Activated naive CD8-positive, alpha-beta T cell treated with anti-CD3 and anti-CD28 coated beads for 36 hours (primary cell): Measurements from ENCODE around the gene OLFM3. TPM values are rescaled to one million over a fixed set of nuclear protein-coding genes. Genes with fewer than 3 reads are reported as not detected.

Source experiments
- DNase-seq: peaks from one replicate; pipeline ENCODE4 v3.0.0; 2021
- H3K27ac Mint-ChIP-seq: one replicate; pipeline ENCODE4 v1.8.0; 2022; ENCODE audit warnings: mild to moderate bottlenecking, moderate library complexity, mixed read lengths
- H3K27me3 Mint-ChIP-seq: one replicate; pipeline ENCODE4 v1.8.0; 2022; ENCODE audit warnings: mild to moderate bottlenecking, mixed read lengths
- H3K36me3 Mint-ChIP-seq: one replicate; pipeline ENCODE4 v1.8.0; 2021; ENCODE audit warnings: mild to moderate bottlenecking, mixed read lengths
- H3K4me1 Mint-ChIP-seq: one replicate; pipeline ENCODE4 v1.8.0; 2021; ENCODE audit warnings: mixed read lengths
- H3K4me3 Mint-ChIP-seq: one replicate; pipeline ENCODE4 v1.8.0; 2022; ENCODE audit warnings: mild to moderate bottlenecking, moderate library complexity, mixed read lengths
- H3K9me3 Mint-ChIP-seq: one replicate; pipeline ENCODE4 v1.8.0; 2022; ENCODE audit warnings: mixed read lengths
- total RNA-seq, 2 experiments: library from RNA; stranded (reverse); gene quantifications; one replicate each; pipeline ENCODE4 v1.2.3, GENCODE V29; 2021

Gene OLFM3
- total RNA-seq, 2 experiments from 2014 or later = not detected

GRCh38 chr1:101915597-101915996, 81.1 kb downstream of the OLFM3 start:
- no peak overlapping the region for H3K27ac Mint-ChIP-seq

GRCh38 chr1:101914473-101915242, 82.1 kb downstream of the OLFM3 start:
- Mint-ChIP-seq H3K36me3 (no peaks in the 10 kb centered on the region), H3K27me3 (peaks cover 3% of the 10 kb centered on the region), H3K27ac (no peak overlapping the region), H3K4me1 (no peaks in the 10 kb centered on the region), H3K9me3 (no peaks in the 10 kb centered on the region), H3K4me3 (no peak overlapping the region)
- no peak for DNase-seq

More at GRCh38 chr1:101915597-101915996, 81.1 kb downstream of the OLFM3 start:
- Mint-ChIP-seq H3K36me3 (no peaks in the 10 kb centered on the region), H3K4me1 (no peaks in the 10 kb centered on the region), H3K4me3 (no peak overlapping the region), H3K9me3 (no peaks in the 10 kb centered on the region), H3K27me3 (peaks cover 3% of the 10 kb centered on the region)
- no peak for DNase-seq

GRCh38 chr1:101911894-101912293, 84.8 kb downstream of the OLFM3 start:
- H3K4me1 Mint-ChIP-seq = no peaks in the 10 kb centered on the region
- no peak overlapping the region for H3K27ac Mint-ChIP-seq
- no peak overlapping the region for H3K4me3 Mint-ChIP-seq
- H3K9me3 Mint-ChIP-seq = no peaks in the 10 kb centered on the region
- H3K27me3 Mint-ChIP-seq = peaks cover 3% of the 10 kb centered on the region
- no peak for DNase-seq
- no peaks in the 10 kb centered on the region for H3K36me3 Mint-ChIP-seq

- Mint-ChIP-seq H3K36me3 (no peaks in the 10 kb centered on the region), H3K27me3 (peaks cover 3% of the 10 kb centered on the region), H3K27ac (no peak overlapping the region), H3K4me3 (no peak overlapping the region), H3K9me3 (no peaks in the 10 kb centered on the region), H3K4me1 (no peaks in the 10 kb centered on the region)
- DNase-seq = no peak
Observed at GRCh38 chr1:101908980-101909379, 87.7 kb downstream of the OLFM3 start.

- no peak for DNase-seq
- Mint-ChIP-seq H3K27ac (no peak overlapping the region), H3K4me1 (no peaks in the 10 kb centered on the region), H3K27me3 (no peaks in the 10 kb centered on the region), H3K9me3 (no peaks in the 10 kb centered on the region), H3K36me3 (no peaks in the 10 kb centered on the region), H3K4me3 (no peak overlapping the region)
Observed at GRCh38 chr1:101907264-101907663, 89.5 kb downstream of the OLFM3 start.

- Mint-ChIP-seq H3K27me3 (no peaks in the 10 kb centered on the region), H3K36me3 (no peaks in the 10 kb centered on the region), H3K27ac (no peak overlapping the region), H3K4me3 (no peak overlapping the region), H3K4me1 (no peaks in the 10 kb centered on the region), H3K9me3 (no peaks in the 10 kb centered on the region)
- DNase-seq = no peak
Observed at GRCh38 chr1:101905283-101905835, 91.4 kb downstream of the OLFM3 start.

GRCh38 chr1:101902199-101902598, 94.5 kb downstream of the OLFM3 start:
- DNase-seq = no peak
- Mint-ChIP-seq H3K36me3 (no peaks in the 10 kb centered on the region), H3K9me3 (no peaks in the 10 kb centered on the region), H3K27me3 (no peaks in the 10 kb centered on the region), H3K4me3 (no peak overlapping the region), H3K4me1 (no peaks in the 10 kb centered on the region), H3K27ac (no peak overlapping the region)

GRCh38 chr1:101898137-101898536, 98.6 kb downstream of the OLFM3 start:
- Mint-ChIP-seq H3K4me3 (no peak overlapping the region), H3K36me3 (no peaks in the 10 kb centered on the region), H3K4me1 (no peaks in the 10 kb centered on the region), H3K9me3 (no peaks in the 10 kb centered on the region), H3K27ac (no peak overlapping the region), H3K27me3 (no peaks in the 10 kb centered on the region)
- DNase-seq = no peak

GRCh38 chr1:101884621-101885020, 112.1 kb downstream of the OLFM3 start:
- Mint-ChIP-seq H3K27me3 (no peaks in the 10 kb centered on the region), H3K27ac (no peak overlapping the region), H3K4me1 (no peaks in the 10 kb centered on the region), H3K36me3 (no peaks in the 10 kb centered on the region), H3K9me3 (peaks cover 2% of the 10 kb centered on the region), H3K4me3 (no peak overlapping the region)
- no peak for DNase-seq

- Mint-ChIP-seq H3K36me3 (no peaks in the 10 kb centered on the region), H3K4me1 (no peaks in the 10 kb centered on the region), H3K4me3 (no peak overlapping the region), H3K27ac (no peak overlapping the region), H3K9me3 (no peaks in the 10 kb centered on the region), H3K27me3 (no peaks in the 10 kb centered on the region)
- no peak for DNase-seq
Observed at GRCh38 chr1:101875891-101876290, 120.8 kb downstream of the OLFM3 start.

- Mint-ChIP-seq H3K27ac (no peak overlapping the region), H3K9me3 (no peaks in the 10 kb centered on the region), H3K4me1 (no peaks in the 10 kb centered on the region), H3K4me3 (no peak overlapping the region), H3K36me3 (no peaks in the 10 kb centered on the region), H3K27me3 (no peaks in the 10 kb centered on the region)
- DNase-seq = no peak
Observed at GRCh38 chr1:101873672-101874071, 123.1 kb downstream of the OLFM3 start.

- Mint-ChIP-seq H3K36me3 (no peaks in the 10 kb centered on the region), H3K27ac (no peak overlapping the region), H3K9me3 (no peaks in the 10 kb centered on the region), H3K4me1 (no peaks in the 10 kb centered on the region), H3K4me3 (no peak overlapping the region), H3K27me3 (peaks cover 4% of the 10 kb centered on the region)
- no peak for DNase-seq
Observed at GRCh38 chr1:101859941-101860340, 136.8 kb downstream of the OLFM3 start.

- DNase-seq = no peak
- Mint-ChIP-seq H3K4me3 (no peak overlapping the region), H3K27ac (no peak overlapping the region), H3K36me3 (no peaks in the 10 kb centered on the region), H3K4me1 (no peaks in the 10 kb centered on the region), H3K9me3 (no peaks in the 10 kb centered on the region), H3K27me3 (peaks cover 4% of the 10 kb centered on the region)
Observed at GRCh38 chr1:101854271-101854670, 142.5 kb downstream of the OLFM3 start.

- Mint-ChIP-seq H3K27me3 (peaks cover 4% of the 10 kb centered on the region), H3K36me3 (no peaks in the 10 kb centered on the region), H3K4me1 (no peaks in the 10 kb centered on the region), H3K4me3 (no peak overlapping the region), H3K9me3 (no peaks in the 10 kb centered on the region), H3K27ac (no peak overlapping the region)
- DNase-seq = no peak
Observed at GRCh38 chr1:101852936-101853335, 143.8 kb downstream of the OLFM3 start.

- Mint-ChIP-seq H3K4me3 (no peak overlapping the region), H3K9me3 (no peaks in the 10 kb centered on the region), H3K27ac (no peak overlapping the region), H3K4me1 (no peaks in the 10 kb centered on the region), H3K36me3 (no peaks in the 10 kb centered on the region), H3K27me3 (peaks cover 8% of the 10 kb centered on the region)
- no peak for DNase-seq
Observed at GRCh38 chr1:101849356-101849755, 147.4 kb downstream of the OLFM3 start.

GRCh38 chr1:101847626-101848025, 149.1 kb downstream of the OLFM3 start:
- H3K9me3 Mint-ChIP-seq = no peaks in the 10 kb centered on the region
- H3K27me3 Mint-ChIP-seq = peaks cover 15% of the 10 kb centered on the region
- no peak overlapping the region for H3K4me3 Mint-ChIP-seq
- H3K27ac Mint-ChIP-seq = no peak overlapping the region
- no peak for DNase-seq
- H3K4me1 Mint-ChIP-seq = no peaks in the 10 kb centered on the region
- H3K36me3 Mint-ChIP-seq = no peaks in the 10 kb centered on the region
